Ishikawa (cell line): ENCODE results near the gene BPTF.

Experiments used
- CEBPB ChIP-seq: IDR thresholded peaks from 2 replicates; pipeline ENCODE4 v1.6.1; 2012
- CREB1 ChIP-seq: IDR thresholded peaks from 2 replicates; pipeline ENCODE4 v1.6.1; 2012; ENCODE audit warnings: low read depth
- EGR1 ChIP-seq: IDR thresholded peaks from 2 replicates; pipeline ENCODE4 v1.6.1; 2012
- EP300 ChIP-seq: IDR thresholded peaks from 2 replicates; pipeline ENCODE4 v1.6.1; 2012; ENCODE audit warnings: borderline replicate concordance
- FOXM1 ChIP-seq: IDR thresholded peaks from 2 replicates; pipeline ENCODE4 v1.6.1; 2012; ENCODE audit warnings: low read depth, borderline replicate concordance
- NFIC ChIP-seq: IDR thresholded peaks from 2 replicates; pipeline ENCODE4 v1.6.1; 2012
- RAD21 ChIP-seq: IDR thresholded peaks from 2 replicates; pipeline ENCODE4 v1.6.1; 2012; ENCODE audit warnings: low read depth
- TAF1 ChIP-seq: IDR thresholded peaks from 2 replicates; pipeline ENCODE4 v1.6.1; 2012; ENCODE audit warnings: low read depth, mild to moderate bottlenecking
- TCF12 ChIP-seq: IDR thresholded peaks from 2 replicates; pipeline ENCODE4 v1.6.1; 2012; ENCODE audit warnings: low read depth
- TEAD4 ChIP-seq: IDR thresholded peaks from 2 replicates; pipeline ENCODE4 v1.6.1; 2012
- YY1 ChIP-seq: IDR thresholded peaks from 2 replicates; pipeline ENCODE4 v1.6.1; 2012; ENCODE audit warnings: low read depth
- ZBTB7A ChIP-seq: IDR thresholded peaks from 2 replicates; pipeline ENCODE4 v1.6.1; 2012; ENCODE audit warnings: low read depth
- TF ChIP-seq, protein P1 (sequence below): IDR thresholded peaks from 2 replicates; pipeline ENCODE4 v1.6.1; 2012
- TF ChIP-seq, protein P2 (sequence below): IDR thresholded peaks from 2 replicates; pipeline ENCODE4 v1.6.1; 2012; ENCODE audit warnings: low read depth, mild to moderate bottlenecking
- TF ChIP-seq, protein P3 (sequence below): IDR thresholded peaks from 2 replicates; pipeline ENCODE4 v1.6.1; 2012

BPTF gene

DNA sequence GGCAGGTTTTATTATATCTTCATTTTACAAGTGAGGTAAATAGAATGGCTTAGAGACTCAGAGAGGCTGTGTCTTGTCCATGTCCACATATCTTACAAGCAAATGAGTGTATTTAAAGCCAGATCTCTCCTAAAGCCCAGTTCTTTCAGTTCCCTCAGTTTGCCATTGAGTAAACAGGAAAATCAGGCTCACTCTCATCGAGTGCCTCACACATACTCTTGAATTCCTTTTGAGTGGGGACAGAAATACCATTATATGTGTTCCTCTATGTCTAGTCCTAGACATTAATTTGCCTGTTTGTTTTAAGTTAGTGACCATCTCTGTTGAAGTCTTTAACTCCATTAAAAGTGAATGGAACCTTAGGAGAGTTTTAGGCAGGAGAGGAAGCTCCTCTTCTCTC lies 40.1 kb downstream of the BPTF start:
- TF ChIP-seq EGR1: no peak
- TF ChIP-seq TAF1: no peak
- TF ChIP-seq NFIC: no peak
- no peak for TF ChIP-seq TCF12
- TF ChIP-seq RAD21: no peak
- TF ChIP-seq YY1: no peak
- no peak for TF ChIP-seq CREB1
- no peak for TF ChIP-seq TEAD4
- TF ChIP-seq EP300: no peak
- TF ChIP-seq, protein P1, sequence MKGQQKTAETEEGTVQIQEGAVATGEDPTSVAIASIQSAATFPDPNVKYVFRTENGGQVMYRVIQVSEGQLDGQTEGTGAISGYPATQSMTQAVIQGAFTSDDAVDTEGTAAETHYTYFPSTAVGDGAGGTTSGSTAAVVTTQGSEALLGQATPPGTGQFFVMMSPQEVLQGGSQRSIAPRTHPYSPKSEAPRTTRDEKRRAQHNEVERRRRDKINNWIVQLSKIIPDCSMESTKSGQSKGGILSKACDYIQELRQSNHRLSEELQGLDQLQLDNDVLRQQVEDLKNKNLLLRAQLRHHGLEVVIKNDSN: no peak
- no peak for TF ChIP-seq ZBTB7A
- TF ChIP-seq, protein P2, sequence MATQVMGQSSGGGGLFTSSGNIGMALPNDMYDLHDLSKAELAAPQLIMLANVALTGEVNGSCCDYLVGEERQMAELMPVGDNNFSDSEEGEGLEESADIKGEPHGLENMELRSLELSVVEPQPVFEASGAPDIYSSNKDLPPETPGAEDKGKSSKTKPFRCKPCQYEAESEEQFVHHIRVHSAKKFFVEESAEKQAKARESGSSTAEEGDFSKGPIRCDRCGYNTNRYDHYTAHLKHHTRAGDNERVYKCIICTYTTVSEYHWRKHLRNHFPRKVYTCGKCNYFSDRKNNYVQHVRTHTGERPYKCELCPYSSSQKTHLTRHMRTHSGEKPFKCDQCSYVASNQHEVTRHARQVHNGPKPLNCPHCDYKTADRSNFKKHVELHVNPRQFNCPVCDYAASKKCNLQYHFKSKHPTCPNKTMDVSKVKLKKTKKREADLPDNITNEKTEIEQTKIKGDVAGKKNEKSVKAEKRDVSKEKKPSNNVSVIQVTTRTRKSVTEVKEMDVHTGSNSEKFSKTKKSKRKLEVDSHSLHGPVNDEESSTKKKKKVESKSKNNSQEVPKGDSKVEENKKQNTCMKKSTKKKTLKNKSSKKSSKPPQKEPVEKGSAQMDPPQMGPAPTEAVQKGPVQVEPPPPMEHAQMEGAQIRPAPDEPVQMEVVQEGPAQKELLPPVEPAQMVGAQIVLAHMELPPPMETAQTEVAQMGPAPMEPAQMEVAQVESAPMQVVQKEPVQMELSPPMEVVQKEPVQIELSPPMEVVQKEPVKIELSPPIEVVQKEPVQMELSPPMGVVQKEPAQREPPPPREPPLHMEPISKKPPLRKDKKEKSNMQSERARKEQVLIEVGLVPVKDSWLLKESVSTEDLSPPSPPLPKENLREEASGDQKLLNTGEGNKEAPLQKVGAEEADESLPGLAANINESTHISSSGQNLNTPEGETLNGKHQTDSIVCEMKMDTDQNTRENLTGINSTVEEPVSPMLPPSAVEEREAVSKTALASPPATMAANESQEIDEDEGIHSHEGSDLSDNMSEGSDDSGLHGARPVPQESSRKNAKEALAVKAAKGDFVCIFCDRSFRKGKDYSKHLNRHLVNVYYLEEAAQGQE: no peak
- TF ChIP-seq, protein P3, sequence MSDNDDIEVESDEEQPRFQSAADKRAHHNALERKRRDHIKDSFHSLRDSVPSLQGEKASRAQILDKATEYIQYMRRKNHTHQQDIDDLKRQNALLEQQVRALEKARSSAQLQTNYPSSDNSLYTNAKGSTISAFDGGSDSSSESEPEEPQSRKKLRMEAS: no peak
- TF ChIP-seq FOXM1: no peak
- no peak for TF ChIP-seq CEBPB

DNA sequence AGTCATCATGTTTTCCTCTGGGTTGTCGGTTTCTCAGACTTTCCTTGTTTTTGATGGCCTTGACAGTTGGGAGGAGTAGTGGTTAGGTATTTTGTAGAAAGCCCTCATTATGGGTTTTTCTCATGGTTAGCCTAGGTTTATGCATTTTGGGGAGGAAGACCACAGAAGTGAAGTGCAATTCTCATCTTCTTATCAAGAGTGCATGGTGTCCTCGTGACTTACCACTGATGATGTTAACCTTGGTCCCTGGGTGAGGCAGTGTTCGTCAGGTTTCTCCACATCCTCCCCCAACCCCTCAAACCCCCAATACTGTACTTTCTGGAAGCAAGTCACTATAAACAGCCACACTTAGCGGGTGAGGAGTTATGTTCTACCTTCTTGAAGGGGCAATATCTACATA lies 42.3 kb downstream of the BPTF start:
- TF ChIP-seq, protein P1: no peak
- TF ChIP-seq TAF1: no peak
- no peak for TF ChIP-seq EGR1

DNA sequence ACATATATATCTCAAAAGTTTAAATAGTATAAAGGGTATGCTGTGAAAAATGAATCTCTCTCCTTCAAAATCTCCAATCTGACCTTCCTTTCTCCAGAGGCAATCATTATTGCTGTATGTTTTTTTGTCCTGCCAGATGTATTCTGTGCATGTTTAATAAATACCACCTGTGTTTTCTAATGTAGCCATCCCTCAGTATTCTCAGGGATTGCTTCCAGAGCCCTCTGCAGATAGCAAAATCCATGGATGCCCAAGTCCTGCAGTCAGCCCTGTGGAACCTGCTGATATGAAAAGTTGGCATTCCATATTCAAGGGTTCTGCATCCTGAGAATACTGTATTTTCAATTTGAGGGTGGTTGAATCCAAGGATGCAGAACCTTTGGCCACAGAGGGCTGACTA lies 42.9 kb downstream of the BPTF start:
- TF ChIP-seq, protein P1: no peak
- no peak for TF ChIP-seq FOXM1
- TF ChIP-seq RAD21: no peak
- TF ChIP-seq EGR1: no peak
- no peak for TF ChIP-seq TAF1
- no peak for TF ChIP-seq NFIC
- TF ChIP-seq YY1: no peak

DNA sequence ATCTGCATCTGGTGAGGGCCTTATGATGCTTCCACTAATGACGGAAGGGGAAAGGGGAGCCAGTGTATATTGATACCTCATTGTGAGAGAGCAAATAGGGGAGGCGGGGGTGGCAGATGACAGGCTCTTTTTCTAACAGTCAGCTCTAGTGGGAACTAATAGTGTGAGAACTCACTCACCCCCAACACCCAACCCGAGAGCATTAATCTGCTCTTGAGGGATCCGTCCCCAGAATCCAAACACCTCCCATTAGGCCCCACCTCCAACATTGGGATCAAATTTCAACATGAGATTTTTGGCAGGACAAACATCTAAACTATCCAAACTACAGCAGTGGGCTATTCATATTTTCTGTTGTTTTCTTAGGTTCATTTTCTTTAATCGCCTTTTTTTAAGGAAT lies 54.4 kb downstream of the BPTF start:
- TF ChIP-seq EP300: no peak
- TF ChIP-seq, protein P3: no peak

DNA sequence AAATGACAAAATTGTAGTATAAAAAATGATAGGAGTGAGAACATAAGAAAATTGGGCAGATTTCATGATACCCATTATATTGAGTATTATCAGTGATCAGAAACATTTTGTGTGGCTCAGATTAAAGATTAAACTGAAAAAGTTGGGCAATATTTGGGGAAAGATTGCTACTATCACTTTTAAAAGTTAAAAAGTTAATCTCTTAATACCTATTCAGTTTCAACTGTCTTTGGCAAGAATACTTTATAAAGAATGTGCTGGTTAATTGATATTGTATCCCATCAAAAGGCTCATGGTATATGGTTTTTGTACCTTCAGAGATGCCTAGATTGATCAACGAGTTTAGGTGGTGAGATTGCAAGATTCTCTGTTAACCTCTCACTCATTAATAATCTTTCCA lies 55.8 kb downstream of the BPTF start:
- TF ChIP-seq CEBPB (no peak), RAD21 (no peak), FOXM1 (no peak), EP300 (no peak), ZBTB7A (no peak), TAF1 (no peak), CREB1 (no peak), NFIC (no peak)
- TF ChIP-seq, protein P2: no peak
- TF ChIP-seq, protein P1: no peak
- TF ChIP-seq, protein P3: no peak

DNA sequence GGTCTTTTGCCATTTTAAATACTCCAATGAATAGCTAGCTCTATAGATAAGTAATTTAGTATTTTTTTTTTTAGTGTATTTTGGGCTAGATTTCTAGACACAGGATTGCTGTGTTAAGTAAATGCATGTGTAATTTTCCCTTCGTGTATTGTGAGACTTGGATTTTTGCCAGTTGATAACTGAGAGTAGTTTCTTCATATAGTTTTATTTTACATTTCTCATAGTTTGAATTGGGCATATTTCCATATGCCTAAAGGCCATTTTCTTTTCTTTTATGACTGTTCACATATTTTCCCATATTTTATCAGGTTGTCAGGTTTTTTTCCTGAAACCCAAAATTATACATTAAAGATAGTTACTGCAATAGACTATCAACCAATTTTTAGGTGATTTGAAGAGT lies 59.4 kb downstream of the BPTF start:
- TF ChIP-seq EP300: no peak
- no peak for TF ChIP-seq YY1
- TF ChIP-seq, protein P2: no peak
- TF ChIP-seq TAF1: no peak
- no peak for TF ChIP-seq CEBPB
- no peak for TF ChIP-seq TCF12
- no peak for TF ChIP-seq ZBTB7A
- no peak for TF ChIP-seq EGR1
- TF ChIP-seq RAD21: no peak
- TF ChIP-seq CREB1: no peak
- TF ChIP-seq NFIC: no peak
- TF ChIP-seq, protein P3: no peak
- TF ChIP-seq, protein P1: no peak
- no peak for TF ChIP-seq FOXM1
- TF ChIP-seq TEAD4: no peak
